A549 treated with DMSO at 1 μM for 4 hours (cell line): ENCODE measurements around the gene PRDM16. TPM values are rescaled to one million over a fixed set of nuclear protein-coding genes. Genes with fewer than 3 reads are reported as not detected.

Experiments
- total RNA-seq: library from RNA; stranded (reverse); fragments of 200-300 nt; extraction: Qiagen RNA extraction; gene quantifications from 5 replicates; pipeline ENCODE4 v1.2.3, GENCODE V29; 2022; ENCODE audit warnings: low read depth

PRDM16 gene
- total RNA-seq, result 0.10 to 0.30 TPM (median 0.21 TPM) in 5 replicates

DNA sequence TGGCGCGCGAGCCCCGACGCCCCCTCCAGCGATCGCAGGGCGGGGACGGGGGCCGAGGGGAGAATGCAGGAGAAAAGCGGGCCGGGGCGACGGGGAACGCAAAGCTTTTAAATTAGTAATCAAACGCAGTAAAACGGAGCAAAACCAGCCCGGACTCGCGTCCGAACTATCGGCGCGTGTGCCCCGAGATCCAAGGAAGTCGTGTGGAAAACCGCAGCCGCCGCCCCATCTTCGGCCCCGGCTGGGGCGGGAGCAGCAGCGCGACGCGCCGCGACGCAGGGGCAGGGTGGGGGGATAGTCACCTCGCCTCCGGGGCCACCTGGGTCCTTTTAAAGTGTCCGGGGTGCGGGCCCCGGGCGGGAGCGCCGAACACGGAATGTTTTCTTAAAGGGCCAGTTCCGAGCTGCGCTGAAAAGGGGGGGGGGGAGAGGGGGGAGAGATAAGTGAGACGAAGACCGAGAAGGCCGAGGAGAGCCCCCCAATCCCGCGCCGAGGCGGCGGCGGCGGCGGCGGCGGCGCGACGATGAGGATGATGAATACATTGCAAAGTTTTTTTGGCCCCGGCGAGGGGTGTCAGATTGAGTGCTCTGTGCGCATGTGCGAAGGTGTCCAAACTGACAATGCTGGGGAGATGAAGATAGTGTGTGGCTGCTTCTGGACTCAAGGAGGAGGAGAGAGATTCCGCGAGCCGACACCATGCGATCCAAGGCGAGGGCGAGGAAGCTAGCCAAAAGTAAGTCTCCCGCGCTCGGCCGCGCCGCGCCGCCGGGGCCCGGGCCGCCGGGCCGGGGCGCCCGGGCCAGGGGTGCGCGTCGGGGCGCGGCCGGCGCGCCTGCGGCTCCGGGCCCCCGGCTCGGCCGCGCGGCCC is at the start of gene PRDM16:
TSS of gene PRDM16 (plus strand) at position 640 of the 868 bp plus-strand sequence. CDS start at position 697, 57 bp downstream.

DNA sequence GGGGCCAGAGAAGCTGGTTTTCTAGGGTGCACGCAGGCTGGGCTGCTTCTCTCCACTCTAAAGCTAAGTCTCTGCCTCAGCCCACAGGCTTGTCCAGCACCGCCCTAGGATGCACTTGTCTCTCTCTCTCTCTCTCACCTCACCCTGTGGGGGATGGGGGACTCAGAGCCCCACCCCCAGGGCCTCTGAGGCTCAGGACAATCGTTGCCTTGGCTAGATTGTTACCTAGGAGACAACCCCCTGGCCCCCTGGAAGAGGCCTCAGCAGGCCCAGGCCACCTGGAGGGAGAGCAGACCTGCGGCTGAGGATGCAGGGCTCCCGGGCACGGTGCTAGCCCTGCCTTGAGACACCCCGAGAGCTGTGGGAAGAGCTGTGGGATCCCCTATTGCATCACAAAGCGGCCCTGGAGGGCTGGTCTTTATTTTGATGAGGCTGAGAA is 47.8 kb upstream of the PRDM16 start, which contains the start of gene ACTRT2:
TSS of gene ACTRT2 (plus strand) at position 235 of the 439 bp plus-strand sequence. CDS start 220 bp downstream, outside the sequence.

DNA sequence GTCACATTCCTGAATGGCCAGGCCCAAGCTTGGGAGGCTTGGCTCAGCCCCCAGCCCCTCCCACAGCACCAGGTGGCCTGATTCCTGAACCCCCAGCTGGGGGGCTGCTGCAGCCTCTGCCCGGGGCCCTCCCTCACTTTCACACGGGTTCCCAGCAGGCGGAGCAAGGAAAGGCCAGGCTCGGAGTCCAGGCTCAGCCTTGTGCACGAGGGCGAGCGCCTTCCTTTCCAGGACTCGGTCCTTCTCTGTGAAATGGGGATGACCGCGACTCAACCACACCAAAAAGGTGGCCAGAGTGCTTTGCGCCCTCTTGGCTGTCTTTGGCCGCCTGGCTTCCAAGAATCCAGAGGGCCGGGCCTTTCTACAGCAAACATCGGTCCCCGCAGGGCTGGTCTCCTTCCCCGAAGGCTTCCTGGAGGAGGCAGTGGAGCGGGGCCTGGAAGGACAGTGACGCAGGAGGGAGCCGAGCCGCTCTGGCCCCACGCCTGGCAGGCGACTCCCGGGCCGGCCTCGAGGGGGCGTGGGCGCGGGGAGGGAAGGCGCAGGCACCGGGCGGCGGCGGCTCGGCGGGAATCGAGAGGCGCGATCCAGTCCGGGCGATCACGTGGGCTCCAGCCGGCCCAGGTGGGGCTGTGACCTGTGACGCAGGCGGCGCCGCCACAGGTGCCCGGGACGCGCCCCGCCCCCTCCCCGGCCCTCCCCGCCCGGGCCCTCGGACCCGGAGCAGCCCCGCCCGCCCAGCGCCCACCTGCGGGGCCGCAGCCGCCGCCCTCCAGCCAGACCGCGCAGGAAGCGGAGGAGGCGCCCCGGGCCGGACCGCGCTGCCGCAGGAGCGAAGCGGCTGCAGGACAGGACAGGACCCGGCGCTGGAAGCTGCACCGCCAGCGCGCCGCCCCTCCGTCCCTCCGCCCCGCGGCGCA is 385.1 kb downstream of the PRDM16 start, which contains the start of gene ARHGEF16:
TSS of gene ARHGEF16 (plus strand) at position 775 of the 920 bp plus-strand sequence. CDS start 8,420 bp downstream, outside the sequence.

Other genes starting within 250 kb of the PRDM16 start
- gene ACTRT2, start 47.7 kb upstream of the PRDM16 start, total RNA-seq, result not detected in 5 replicates